Measurements from ENCODE around the gene ITGAD.

DNA sequence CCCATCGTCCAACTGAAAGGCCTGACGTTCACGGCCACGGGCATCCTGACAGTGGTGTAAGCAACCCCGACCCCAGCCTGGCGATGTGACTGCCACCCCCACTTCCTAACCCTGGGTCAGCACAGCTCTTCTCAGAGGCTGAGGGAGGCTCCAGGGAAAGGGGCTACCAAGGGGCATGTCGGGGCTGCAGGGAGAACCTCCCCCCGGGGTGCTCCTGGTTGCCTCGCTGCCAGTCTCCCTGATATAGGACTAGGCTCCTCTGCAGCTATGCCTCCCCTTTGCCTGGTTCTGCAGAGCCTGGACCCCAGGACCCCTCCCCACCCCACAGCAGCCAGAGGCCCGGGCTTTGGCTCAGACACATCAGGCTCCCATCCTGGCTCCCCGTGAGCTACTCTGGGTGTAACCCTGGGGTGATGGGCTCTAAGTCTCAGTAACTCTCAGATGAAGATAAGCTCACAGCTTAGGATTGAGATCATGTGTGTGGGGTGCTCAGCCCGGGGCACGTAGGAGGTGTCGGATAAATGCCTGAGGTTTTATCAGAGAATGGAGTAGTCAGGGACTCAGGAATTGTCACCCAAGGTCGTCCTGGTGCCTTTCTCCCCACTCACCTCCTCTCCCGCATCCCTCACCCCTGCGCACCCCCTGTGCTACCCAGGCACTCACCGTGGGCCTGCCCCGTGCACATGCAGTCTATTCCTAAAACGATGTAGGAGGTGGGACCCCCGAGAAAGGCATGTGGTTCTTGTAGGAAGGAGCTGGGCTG, 10.6 kb downstream of the ITGAD start:
- TF ChIP-seq, protein P1, sequence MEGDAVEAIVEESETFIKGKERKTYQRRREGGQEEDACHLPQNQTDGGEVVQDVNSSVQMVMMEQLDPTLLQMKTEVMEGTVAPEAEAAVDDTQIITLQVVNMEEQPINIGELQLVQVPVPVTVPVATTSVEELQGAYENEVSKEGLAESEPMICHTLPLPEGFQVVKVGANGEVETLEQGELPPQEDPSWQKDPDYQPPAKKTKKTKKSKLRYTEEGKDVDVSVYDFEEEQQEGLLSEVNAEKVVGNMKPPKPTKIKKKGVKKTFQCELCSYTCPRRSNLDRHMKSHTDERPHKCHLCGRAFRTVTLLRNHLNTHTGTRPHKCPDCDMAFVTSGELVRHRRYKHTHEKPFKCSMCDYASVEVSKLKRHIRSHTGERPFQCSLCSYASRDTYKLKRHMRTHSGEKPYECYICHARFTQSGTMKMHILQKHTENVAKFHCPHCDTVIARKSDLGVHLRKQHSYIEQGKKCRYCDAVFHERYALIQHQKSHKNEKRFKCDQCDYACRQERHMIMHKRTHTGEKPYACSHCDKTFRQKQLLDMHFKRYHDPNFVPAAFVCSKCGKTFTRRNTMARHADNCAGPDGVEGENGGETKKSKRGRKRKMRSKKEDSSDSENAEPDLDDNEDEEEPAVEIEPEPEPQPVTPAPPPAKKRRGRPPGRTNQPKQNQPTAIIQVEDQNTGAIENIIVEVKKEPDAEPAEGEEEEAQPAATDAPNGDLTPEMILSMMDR (IDR thresholded peaks at IDR 0.05) = no peak
- TF ChIP-seq EZH2 (IDR thresholded peaks at IDR 0.05; ENCODE audit: borderline replicate concordance, insufficient read depth, low read depth, low read length, poor library complexity, severe bottlenecking) = no peak
